Measurements from ENCODE around the gene STAT6. TPM values are rescaled to one million over a fixed set of nuclear protein-coding genes. Genes with fewer than 3 reads are reported as not detected.

STAT6 gene
- total and polyA plus RNA-seq, 10 of the 15 experiments (the other 5 are each of a cell fraction or from before 2014, with no cell fraction given), result 14.2 to 176 (median 89.6) TPM

DNA sequence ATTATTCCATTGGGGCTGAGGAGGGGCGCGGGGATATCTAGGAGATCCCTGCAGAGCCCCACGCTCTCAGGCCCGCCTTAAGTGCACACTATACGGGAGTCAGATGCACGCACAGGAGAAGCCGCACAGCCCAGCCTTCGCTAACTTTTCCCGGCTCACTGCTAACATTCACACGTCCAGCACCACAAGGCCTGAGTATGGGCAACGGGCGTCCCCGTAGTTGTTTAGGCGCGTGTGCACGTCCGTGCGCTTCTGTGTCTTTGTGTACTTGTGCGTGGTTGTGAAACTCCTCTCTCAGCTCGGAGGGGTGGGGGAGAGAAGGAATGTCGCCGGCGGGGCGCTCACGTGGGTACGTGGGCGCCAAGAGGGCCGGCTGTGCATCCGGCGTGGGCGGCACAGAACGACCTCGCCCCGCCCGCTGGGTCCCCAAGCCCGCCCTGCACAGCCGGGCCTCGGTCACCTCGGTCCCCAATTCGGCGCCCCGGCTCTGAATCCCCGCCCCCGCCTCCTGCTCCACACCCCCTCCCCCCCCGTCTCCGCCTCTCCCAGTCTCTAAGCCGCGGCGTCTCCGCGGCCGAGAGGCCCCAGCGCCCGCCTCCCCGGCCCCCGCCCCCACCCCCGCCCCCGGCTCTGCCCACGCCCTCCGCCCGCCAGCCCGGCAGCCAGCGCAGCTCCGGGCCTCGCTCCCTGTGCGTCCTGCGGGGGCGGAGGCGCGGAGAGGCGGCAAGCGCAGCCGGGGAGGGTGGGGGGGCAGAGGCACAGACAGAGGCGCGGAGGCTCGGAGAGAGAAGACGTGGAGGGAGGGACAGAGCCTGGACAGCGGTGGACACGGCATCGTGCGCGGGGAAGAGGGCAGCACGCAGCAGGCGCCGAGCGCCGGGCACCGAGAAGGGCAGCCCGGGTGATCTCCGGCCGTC, 22.6 kb downstream of the STAT6 start, which contains the start of gene NAB2 (continued):
- TF ChIP-seq, protein P1, sequence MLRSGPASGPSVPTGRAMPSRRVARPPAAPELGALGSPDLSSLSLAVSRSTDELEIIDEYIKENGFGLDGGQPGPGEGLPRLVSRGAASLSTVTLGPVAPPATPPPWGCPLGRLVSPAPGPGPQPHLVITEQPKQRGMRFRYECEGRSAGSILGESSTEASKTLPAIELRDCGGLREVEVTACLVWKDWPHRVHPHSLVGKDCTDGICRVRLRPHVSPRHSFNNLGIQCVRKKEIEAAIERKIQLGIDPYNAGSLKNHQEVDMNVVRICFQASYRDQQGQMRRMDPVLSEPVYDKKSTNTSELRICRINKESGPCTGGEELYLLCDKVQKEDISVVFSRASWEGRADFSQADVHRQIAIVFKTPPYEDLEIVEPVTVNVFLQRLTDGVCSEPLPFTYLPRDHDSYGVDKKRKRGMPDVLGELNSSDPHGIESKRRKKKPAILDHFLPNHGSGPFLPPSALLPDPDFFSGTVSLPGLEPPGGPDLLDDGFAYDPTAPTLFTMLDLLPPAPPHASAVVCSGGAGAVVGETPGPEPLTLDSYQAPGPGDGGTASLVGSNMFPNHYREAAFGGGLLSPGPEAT (IDR thresholded peaks at IDR 0.05; ENCODE audit: low read depth), result peak; percentile 69; the same call in 1 of the 2 replicates
- no peak for TF ChIP-seq NRF1 (conservative IDR thresholded peaks at IDR 0.05; ENCODE audit: low read depth, low read length)
- peak; percentile 71 for TF ChIP-seq DPF2 (IDR thresholded peaks at IDR 0.05)
- no peak for TF ChIP-seq ZNF384 (IDR thresholded peaks at IDR 0.05; ENCODE audit: borderline replicate concordance, low read depth, low read length)
- TF ChIP-seq CREB1 (IDR thresholded peaks at IDR 0.05; ENCODE audit: low read depth), result no peak
- TF ChIP-seq ZNF217 (IDR thresholded peaks at IDR 0.05), result no peak
- TF ChIP-seq EGR1 (IDR thresholded peaks at IDR 0.05; ENCODE audit: borderline replicate concordance in 1 of 2, low read depth in 2 of 2, low read length in 2 of 2), result peak; percentile 38 to 99
- TF ChIP-seq, protein P2, sequence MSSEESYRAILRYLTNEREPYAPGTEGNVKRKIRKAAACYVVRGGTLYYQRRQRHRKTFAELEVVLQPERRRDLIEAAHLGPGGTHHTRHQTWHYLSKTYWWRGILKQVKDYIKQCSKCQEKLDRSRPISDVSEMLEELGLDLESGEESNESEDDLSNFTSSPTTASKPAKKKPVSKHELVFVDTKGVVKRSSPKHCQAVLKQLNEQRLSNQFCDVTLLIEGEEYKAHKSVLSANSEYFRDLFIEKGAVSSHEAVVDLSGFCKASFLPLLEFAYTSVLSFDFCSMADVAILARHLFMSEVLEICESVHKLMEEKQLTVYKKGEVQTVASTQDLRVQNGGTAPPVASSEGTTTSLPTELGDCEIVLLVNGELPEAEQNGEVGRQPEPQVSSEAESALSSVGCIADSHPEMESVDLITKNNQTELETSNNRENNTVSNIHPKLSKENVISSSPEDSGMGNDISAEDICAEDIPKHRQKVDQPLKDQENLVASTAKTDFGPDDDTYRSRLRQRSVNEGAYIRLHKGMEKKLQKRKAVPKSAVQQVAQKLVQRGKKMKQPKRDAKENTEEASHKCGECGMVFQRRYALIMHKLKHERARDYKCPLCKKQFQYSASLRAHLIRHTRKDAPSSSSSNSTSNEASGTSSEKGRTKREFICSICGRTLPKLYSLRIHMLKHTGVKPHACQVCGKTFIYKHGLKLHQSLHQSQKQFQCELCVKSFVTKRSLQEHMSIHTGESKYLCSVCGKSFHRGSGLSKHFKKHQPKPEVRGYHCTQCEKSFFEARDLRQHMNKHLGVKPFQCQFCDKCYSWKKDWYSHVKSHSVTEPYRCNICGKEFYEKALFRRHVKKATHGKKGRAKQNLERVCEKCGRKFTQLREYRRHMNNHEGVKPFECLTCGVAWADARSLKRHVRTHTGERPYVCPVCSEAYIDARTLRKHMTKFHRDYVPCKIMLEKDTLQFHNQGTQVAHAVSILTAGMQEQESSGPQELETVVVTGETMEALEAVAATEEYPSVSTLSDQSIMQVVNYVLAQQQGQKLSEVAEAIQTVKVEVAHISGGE (CRISPR knock-in tag; IDR thresholded peaks at IDR 0.05), result no peak
- TF ChIP-seq, protein P3, sequence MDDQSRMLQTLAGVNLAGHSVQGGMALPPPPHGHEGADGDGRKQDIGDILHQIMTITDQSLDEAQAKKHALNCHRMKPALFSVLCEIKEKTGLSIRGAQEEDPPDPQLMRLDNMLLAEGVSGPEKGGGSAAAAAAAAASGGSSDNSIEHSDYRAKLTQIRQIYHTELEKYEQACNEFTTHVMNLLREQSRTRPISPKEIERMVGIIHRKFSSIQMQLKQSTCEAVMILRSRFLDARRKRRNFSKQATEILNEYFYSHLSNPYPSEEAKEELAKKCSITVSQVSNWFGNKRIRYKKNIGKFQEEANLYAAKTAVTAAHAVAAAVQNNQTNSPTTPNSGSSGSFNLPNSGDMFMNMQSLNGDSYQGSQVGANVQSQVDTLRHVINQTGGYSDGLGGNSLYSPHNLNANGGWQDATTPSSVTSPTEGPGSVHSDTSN (IDR thresholded peaks at IDR 0.05; ENCODE audit: insufficient replicate concordance, low read depth, low read length), result no peak
- TF ChIP-seq ETV6 (conservative IDR thresholded peaks at IDR 0.05 in 1 of 2, IDR thresholded peaks at IDR 0.05 in 1 of 2; ENCODE audit: borderline replicate concordance in 1 of 2, low read depth in 1 of 2), result no peak
- TF ChIP-seq ASH2L (IDR thresholded peaks at IDR 0.05; ENCODE audit: borderline replicate concordance, low read depth), result no peak
- TF ChIP-seq MYB (IDR thresholded peaks at IDR 0.05; ENCODE audit: borderline replicate concordance, low read depth, low read length), result no peak
- no peak for TF ChIP-seq SUPT20H (IDR thresholded peaks at IDR 0.05; ENCODE audit: borderline replicate concordance, control insufficient read depth, low read depth, low read length)
- TF ChIP-seq, protein P4, sequence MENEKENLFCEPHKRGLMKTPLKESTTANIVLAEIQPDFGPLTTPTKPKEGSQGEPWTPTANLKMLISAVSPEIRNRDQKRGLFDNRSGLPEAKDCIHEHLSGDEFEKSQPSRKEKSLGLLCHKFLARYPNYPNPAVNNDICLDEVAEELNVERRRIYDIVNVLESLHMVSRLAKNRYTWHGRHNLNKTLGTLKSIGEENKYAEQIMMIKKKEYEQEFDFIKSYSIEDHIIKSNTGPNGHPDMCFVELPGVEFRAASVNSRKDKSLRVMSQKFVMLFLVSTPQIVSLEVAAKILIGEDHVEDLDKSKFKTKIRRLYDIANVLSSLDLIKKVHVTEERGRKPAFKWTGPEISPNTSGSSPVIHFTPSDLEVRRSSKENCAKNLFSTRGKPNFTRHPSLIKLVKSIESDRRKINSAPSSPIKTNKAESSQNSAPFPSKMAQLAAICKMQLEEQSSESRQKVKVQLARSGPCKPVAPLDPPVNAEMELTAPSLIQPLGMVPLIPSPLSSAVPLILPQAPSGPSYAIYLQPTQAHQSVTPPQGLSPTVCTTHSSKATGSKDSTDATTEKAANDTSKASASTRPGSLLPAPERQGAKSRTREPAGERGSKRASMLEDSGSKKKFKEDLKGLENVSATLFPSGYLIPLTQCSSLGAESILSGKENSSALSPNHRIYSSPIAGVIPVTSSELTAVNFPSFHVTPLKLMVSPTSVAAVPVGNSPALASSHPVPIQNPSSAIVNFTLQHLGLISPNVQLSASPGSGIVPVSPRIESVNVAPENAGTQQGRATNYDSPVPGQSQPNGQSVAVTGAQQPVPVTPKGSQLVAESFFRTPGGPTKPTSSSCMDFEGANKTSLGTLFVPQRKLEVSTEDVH (IDR thresholded peaks at IDR 0.05; ENCODE audit: low read depth, partially characterized antibody), result no peak
- no peak; the same call in 1 of the 2 replicates for TF ChIP-seq CHD1 (IDR thresholded peaks at IDR 0.05; ENCODE audit: low read depth, low read length)
- no peak for TF ChIP-seq NR2C2 (IDR thresholded peaks at IDR 0.05; ENCODE audit: borderline replicate concordance, control insufficient read depth, insufficient read length, low read depth)
- no peak for TF ChIP-seq ZZZ3 (IDR thresholded peaks at IDR 0.05; ENCODE audit: control insufficient read depth, insufficient read length, low read depth)
